ENCODE measurements around the gene KDM4B. TPM values are rescaled to one million over a fixed set of nuclear protein-coding genes. Genes with fewer than 3 reads are reported as not detected.

KDM4B gene
- total and polyA plus RNA-seq, 12 donors = 12.4 to 35.8 (median 30.3) TPM

- DNase-seq = no peak
- no peak for TF ChIP-seq CTCF (IDR thresholded peaks at IDR 0.05)
- peaks cover 7 to 38% (median 22%) of the 10 kb centered on the region in 9 donors for H3K4me1 ChIP-seq
- 92 to 93% methylated on average over 12 to 13 of the region's 13 CpGs for WGBS, 2 donors
- intact Hi-C loops (cut with DNase I) = loop anchor here in 1 of 10 donors (5.0 kb wide), 1 partner anchor 43 kb away; no protein-coding TSS in a partner anchor
- peaks cover 0 to 32% (median 9%) of the 10 kb centered on the region in 9 donors for H3K36me3 ChIP-seq
- no peak overlapping the region for H3K4me3 ChIP-seq
- no peaks in the 10 kb centered on the region for H3K9me3 ChIP-seq
- no peak for ATAC-seq
- no peak overlapping the region for H3K27ac ChIP-seq
- no peaks in the 10 kb centered on the region for H3K27me3 ChIP-seq
Observed at GRCh38 chr19:5014941-5015340, 46.0 kb downstream of the KDM4B start.

GRCh38 chr19:5016268-5016667, 47.4 kb downstream of the KDM4B start:
- no peak for DNase-seq
- Histone ChIP-seq H3K27me3 (no peaks in the 10 kb centered on the region), H3K27ac (no peak overlapping the region), H3K36me3 (peaks cover 0 to 37% (median 9%) of the 10 kb centered on the region in 9 donors), H3K9me3 (no peaks in the 10 kb centered on the region), H3K4me1 (peaks cover 7 to 38% (median 22%) of the 10 kb centered on the region in 9 donors), H3K4me3 (no peak overlapping the region)
- ATAC-seq = no peak
- 92 to 95% methylated on average over 16 of the region's 16 CpGs for WGBS, 2 donors
- TF ChIP-seq CTCF (IDR thresholded peaks at IDR 0.05) = no peak
- intact Hi-C loops (cut with DNase I) = no loop called here

GRCh38 chr19:5016781-5017180, 47.9 kb downstream of the KDM4B start:
- Histone ChIP-seq H3K4me3 (no peak overlapping the region), H3K9me3 (no peaks in the 10 kb centered on the region), H3K4me1 (peaks cover 3 to 33% (median 19%) of the 10 kb centered on the region in 9 donors), H3K36me3 (peaks cover 0 to 37% (median 9%) of the 10 kb centered on the region in 9 donors), H3K27me3 (no peaks in the 10 kb centered on the region), H3K27ac (no peak overlapping the region)
- TF ChIP-seq CTCF (IDR thresholded peaks at IDR 0.05) = no peak
- 92 to 95% methylated on average over 14 of the region's 14 CpGs for WGBS, 2 donors
- intact Hi-C loops (cut with DNase I) = no loop called here
- ATAC-seq (no peak), DNase-seq (no peak)

GRCh38 chr19:5017235-5017634, 48.3 kb downstream of the KDM4B start:
- ATAC-seq (no peak), DNase-seq (no peak)
- Histone ChIP-seq H3K36me3 (peaks cover 0 to 37% (median 9%) of the 10 kb centered on the region in 9 donors), H3K27me3 (no peaks in the 10 kb centered on the region), H3K9me3 (no peaks in the 10 kb centered on the region), H3K4me1 (peaks cover 0 to 29% (median 14%) of the 10 kb centered on the region in 9 donors), H3K4me3 (no peak overlapping the region), H3K27ac (no peak overlapping the region)
- TF ChIP-seq CTCF (IDR thresholded peaks at IDR 0.05) = no peak
- intact Hi-C loops (cut with DNase I) = no loop called here
- WGBS, 2 donors = 84 to 90% methylated on average over 5 of the region's 5 CpGs

All from heart right ventricle (tissue), 16 donors.